Upper lobe of left lung (tissue), 6 donors: ENCODE results near the gene TGIF2LX. TPM values are rescaled to one million over a fixed set of nuclear protein-coding genes. Genes with fewer than 3 reads are reported as not detected.
"Not testable (repeated sequence)": the region's sequence is repeated elsewhere in the genome, so short reads cannot be mapped to it uniquely, and the experiment has no call there.

Experiments used
- ATAC-seq, 2 donors: fragments of 200-7000 bp; cut with Tn5 transposase; one replicate each; pipeline ENCODE4 v1.9.1; 2022; ENCODE audit warnings: mild to moderate bottlenecking in 2 of 2, moderate library complexity in 2 of 2; ENCODE audit not compliant: low FRiP score in 2 of 2
- DNase-seq, 2 donors: peaks; one replicate each; pipeline ENCODE4 v3.0.0-alpha.2; 2019 to 2020
- H3K27ac ChIP-seq, 4 donors: fragments of 200-600 bp; sonication (generic); one replicate each; pipeline ENCODE4 v1.5.1; 2016 to 2019
- H3K27me3 ChIP-seq, 4 donors: fragments of 200-600 bp; sonication (generic); one replicate each; pipeline ENCODE4 v1.5.1; 2017 to 2019
- H3K36me3 ChIP-seq, 4 donors: fragments of 200-600 bp; sonication (generic); one replicate each; pipeline ENCODE4 v1.5.1; 2016 to 2019
- H3K4me1 ChIP-seq, 4 donors: fragments of 200-600 bp; sonication (generic); one replicate each; pipeline ENCODE4 v1.5.1; 2018 to 2019
- H3K4me3 ChIP-seq, 4 donors: fragments of 200-600 bp; sonication (generic); one replicate each; pipeline ENCODE4 v1.5.1; 2017 to 2019; ENCODE audit warnings: mild to moderate bottlenecking in 2 of 4, moderate library complexity in 1 of 4
- H3K9me3 ChIP-seq, 4 donors: fragments of 200-600 bp; sonication (generic); one replicate each; pipeline ENCODE4 v1.5.1; 2018 to 2019
- WGBS, 2 donors: methylation state at CpG; one replicate each; pipeline ENCODE4 v1.1.5; 2017 to 2018; 5-methylcytosine and 5-hydroxymethylcytosine counted together
- total RNA-seq, 6 donors: library from RNA; depleted of rRNA in 4 of 6; stranded (reverse); fragments of >200 nt in 4 of 6; gene quantifications; one replicate each; pipeline versions ENCODE4 v1.1.0 to v1.2.1, GENCODE V29; 2016 to 2021
- donor health status: DM: no; HTN: no; CAD: no; lungs with moderate emphysema.
- donor health status: DM: no; HTN: yes; CAD: no; lungs with severe emphysema.

TGIF2LX gene
- total RNA-seq: not detected

DNA sequence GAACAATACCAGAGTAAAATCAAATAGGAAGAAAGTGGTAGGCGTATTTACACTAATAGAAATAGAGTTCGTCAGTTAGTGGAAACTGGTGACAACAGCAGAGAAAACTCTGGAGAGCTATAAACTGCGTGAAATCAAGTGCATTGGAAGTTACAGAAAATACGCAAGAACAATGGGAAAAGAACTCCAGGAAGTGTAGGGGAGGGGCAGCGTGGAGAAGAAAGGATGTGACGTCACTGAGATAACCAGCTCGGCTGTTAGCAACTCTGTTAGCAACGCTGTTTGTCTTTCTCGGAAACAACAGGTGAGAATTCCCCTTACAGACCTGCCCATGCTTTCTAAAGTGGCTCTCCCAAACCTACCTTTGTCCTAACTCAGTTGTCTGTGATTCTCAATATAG, at the start of gene TGIF2LX:
TSS of gene TGIF2LX (plus strand) at position 244 of the 400 bp plus-strand sequence. CDS start 178 bp downstream, outside the sequence.
- not testable (repeated sequence) for ATAC-seq
- 68 to 70% methylated on average over 7 to 9 of the region's 9 CpGs for WGBS, 2 donors

GRCh38 chrX:89922338-89922934, 728 bp downstream of the TGIF2LX start:
- 90 to 97% methylated on average over 9 to 18 of the region's 18 CpGs for WGBS, 2 donors
- ATAC-seq, H3K9me3 ChIP-seq, DNase-seq, H3K36me3 ChIP-seq, H3K27me3 ChIP-seq, H3K4me3 ChIP-seq, H3K27ac ChIP-seq, H3K4me1 ChIP-seq: not testable (repeated sequence)

More for the DNA sequence above, at the start of gene TGIF2LX:
- not testable (repeated sequence) for H3K9me3 ChIP-seq, H3K4me3 ChIP-seq, H3K27me3 ChIP-seq, H3K4me1 ChIP-seq, DNase-seq, H3K27ac ChIP-seq, H3K36me3 ChIP-seq

DNA sequence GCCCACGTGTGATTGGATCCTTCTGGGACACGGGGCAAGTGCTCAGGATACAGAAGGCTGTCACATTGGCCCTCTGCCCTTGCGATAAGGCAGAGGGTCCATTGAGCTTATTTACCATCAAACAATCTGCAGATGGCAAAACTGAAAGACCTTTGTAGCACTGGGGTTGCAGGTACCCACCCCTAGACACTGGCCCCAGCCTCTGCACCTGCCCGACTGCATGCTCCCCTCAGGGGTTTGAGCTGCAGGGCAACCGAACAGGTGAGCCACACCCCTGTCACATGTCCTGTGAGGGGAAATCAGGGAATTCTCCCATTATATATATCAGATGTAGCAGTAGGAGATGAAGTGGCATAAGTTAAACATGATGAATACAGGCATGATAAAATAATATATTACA, 21.4 kb downstream of the TGIF2LX start:
- not testable (repeated sequence) for H3K9me3 ChIP-seq, H3K4me1 ChIP-seq, H3K4me3 ChIP-seq, H3K27me3 ChIP-seq, H3K27ac ChIP-seq, H3K36me3 ChIP-seq, ATAC-seq, DNase-seq
- 84% methylated on average over 5 of the region's 5 CpGs; no CpG with 5 or more reads in 1 of the 2 donors for WGBS, 2 donors

DNA sequence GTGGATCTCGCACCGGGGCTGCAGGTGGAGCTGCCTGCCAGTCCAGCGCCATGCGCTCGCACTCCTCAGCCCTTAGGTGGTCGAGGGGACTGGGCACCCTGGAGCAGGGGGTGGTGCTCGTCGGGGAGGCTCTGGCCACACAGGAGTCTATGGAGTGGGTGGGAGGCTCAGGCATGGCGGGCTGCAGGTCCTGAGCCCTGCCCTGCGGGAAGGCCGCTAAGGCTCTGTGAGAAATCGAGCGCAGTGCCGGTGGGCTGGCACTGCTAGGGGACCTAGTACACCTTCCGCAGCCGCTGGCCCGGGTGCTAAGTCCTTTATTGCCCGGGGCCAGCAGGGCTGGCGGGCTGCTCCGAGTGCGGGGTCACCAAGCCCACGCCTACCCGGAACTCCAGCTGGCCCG, 43.9 kb downstream of the TGIF2LX start:
- H3K4me1 ChIP-seq, H3K36me3 ChIP-seq, ATAC-seq, H3K27ac ChIP-seq, H3K9me3 ChIP-seq, H3K4me3 ChIP-seq, H3K27me3 ChIP-seq: not testable (repeated sequence)
- 90% methylated on average over 21 of the region's 24 CpGs; no CpG with 5 or more reads in 1 of the 2 donors for WGBS, 2 donors
- peak in 1 of 2 donors; percentile 38 for DNase-seq
